T-helper 2 cell treated with Interferon-gamma antibody and Interleukin-4, amounts not matched to agents 100 ng/mL and 5 ng/mL, for 36 hours (primary cell): ENCODE data around the gene AXDND1. TPM values are rescaled to one million over a fixed set of nuclear protein-coding genes. Genes with fewer than 3 reads are reported as not detected.
"Not testable (repeated sequence)": the region's sequence is repeated elsewhere in the genome, so short reads cannot be mapped to it uniquely, and the experiment has no call there.

Experiments used
- intact Hi-C: fragments of 100-400 bp; cut with micrococcal nuclease; formaldehyde crosslinking; loops from one replicate; pipeline ENCODE4 v1.15.1; 2023
- total RNA-seq: library from RNA; stranded (reverse); gene quantifications from 2 replicates; pipeline ENCODE4 v1.2.3, GENCODE V29; 2022

AXDND1 gene
- total RNA-seq, 1 donor from 2014 or later, result not detected

DNA sequence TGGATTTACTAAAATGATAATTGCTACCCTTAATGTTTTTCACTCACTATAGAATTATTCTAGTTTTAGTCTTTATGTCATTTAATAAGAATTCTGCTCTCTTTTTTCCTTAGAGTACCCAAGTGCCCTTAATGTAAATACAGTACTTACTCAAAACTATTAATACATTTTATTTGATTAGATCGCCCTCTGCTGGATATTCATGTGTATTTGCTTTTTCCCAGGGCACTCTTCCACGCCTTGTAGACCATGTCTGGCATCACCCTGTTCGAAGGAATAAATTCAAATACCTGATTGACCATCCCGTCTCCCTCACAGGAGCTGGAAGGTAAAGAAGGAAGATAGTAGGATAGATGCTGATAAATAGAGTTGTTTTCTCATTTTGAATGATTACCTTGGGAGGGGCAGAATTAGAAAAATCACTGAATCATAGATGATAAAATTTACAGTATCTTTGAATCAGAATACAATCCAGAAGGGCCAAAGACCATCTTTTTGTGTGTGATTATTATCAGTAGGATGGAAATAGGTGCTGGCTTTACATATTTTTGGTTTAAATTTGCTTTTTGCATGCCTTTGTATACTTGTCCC is 4.1 kb downstream of the AXDND1 start:
- intact Hi-C loops, result loop anchor here (1.0 to 5.0 kb wide), 7 partner anchors 119 to 643 kb away; partner anchors contain the start of genes CEP350 and RALGPS2

DNA sequence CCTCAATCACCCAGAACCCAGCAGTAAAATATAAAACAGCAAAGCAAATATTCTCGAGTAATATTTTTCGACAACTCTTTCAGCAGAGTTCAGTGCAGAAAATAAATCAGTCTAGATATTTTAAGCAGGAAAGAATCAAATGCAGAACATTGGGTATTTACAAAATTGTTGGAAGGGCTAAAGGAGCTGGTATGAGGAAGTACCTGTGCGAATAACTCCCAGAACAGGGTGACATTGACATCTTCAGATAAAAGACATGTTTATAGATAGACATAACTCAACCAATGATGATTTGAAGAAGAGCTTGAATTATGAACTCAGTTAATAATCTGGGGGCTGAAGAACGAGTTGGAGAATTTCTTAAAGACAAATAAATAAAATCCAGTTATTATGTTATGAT is 6.4 kb downstream of the AXDND1 start:
- intact Hi-C loops, result no loop called here

DNA sequence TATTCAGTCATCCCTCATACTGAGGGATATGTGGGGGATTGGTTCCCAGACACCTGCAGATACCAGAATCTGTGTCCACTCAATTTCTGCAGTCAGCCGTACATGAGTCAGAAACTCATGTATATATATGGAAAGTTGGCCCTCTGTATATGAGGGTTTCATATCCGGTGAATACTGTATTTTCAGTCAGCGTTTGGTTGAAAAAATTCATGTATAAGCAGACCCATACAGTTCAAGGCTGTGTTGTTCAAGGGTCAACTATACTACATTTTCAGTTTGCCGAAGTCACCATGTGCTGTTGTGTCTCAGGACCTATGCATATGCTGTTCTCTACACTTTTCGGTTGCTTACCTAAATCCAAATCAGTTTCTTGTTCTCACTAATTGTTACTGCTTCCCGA is 10.5 kb downstream of the AXDND1 start:
- intact Hi-C loops, result no loop called here

DNA sequence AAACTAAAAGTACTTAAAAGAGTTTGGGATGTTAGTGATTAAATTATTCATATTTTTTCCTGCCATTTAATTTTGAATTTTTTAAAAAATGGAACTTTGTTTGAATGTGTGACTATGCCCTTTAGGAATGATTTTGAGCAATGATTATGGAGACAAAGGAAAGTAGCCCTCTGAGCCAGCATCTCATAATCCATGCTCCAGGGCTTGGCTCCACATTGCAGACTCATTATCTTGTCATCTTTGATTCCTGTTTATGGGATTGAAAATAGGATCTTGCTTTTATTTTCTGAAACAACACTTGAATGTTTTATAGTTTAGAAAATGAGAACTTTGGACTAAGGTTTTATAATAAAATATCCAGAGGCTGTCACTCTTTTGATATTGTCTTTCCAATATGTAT is 14.5 kb downstream of the AXDND1 start:
- intact Hi-C loops, result no loop called here

DNA sequence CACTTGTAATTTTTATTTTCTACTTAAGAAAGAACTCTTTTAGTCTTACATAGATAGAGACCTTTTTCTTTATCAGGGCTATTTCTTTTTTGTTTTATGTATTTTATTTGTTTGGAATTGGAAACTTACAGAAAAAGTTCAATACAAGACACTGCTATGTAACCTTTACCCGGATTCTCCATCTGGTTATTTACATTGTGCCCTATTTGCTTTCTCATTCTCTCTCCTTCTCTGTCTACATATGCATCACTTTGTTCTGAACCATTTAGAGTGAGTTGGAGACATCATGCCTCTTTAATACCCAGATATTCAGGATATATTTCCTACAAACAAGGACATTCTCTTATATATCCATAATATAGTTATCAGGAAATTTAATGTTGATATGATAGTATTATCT is 18.3 kb downstream of the AXDND1 start:
- intact Hi-C loops, result no loop called here

DNA sequence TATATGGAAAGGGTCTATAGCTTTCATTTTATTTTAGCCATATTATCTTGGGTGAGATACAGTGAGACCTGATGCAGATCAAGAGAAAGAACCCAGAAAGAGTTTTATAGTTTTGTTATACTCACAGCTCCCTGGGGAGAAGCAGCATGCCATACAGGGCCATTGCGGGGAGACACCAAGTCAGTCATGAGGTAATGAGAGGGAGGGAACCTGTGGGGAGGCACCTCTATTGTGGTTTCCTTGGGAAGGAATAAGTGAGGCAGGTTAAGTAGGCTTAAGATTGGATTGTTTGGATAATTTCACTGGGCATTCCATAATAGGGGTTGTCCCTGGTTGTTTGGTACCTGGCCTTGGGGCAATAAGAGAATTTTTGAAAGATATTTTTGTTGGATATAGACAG is 19.7 kb downstream of the AXDND1 start:
- intact Hi-C loops, result no loop called here

DNA sequence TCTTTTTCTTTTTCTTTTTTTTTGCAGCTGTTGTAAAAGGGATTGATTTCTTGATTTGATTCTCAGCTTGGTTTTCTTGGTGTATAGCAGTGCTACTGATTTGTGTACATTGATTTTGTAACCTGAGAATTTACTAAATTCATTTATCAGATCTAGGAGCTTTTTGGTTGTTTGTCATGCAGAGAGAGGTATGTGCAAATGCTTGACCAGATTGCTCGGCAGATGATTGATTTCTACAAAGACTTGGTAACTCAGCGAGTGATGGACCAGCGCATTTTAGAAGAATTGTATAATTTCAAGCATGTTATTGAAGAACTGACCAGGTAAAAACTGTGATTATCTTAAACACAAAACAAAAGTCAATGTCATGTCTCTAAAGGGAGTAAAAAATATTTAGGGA is 27.9 kb downstream of the AXDND1 start:
- intact Hi-C loops, result no loop called here

DNA sequence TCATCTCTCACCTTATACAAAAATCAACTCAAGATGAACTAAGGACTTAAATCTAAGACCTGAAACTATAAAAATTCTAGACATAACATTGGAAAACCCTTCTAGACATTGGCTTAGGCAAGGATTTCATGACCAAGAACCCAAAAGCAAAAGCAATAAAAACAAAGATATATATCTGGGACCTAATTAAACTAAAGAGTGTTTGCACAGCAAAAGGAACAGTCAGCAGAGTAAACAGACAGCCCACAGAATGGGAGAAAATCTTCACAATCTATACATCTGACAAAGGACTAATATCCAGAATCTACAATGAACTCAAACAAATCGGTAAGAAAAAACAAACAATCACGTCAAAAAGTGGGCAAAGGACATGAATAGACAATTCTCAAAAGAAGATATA is 33.6 kb downstream of the AXDND1 start:
- intact Hi-C loops, result not testable (repeated sequence)

DNA sequence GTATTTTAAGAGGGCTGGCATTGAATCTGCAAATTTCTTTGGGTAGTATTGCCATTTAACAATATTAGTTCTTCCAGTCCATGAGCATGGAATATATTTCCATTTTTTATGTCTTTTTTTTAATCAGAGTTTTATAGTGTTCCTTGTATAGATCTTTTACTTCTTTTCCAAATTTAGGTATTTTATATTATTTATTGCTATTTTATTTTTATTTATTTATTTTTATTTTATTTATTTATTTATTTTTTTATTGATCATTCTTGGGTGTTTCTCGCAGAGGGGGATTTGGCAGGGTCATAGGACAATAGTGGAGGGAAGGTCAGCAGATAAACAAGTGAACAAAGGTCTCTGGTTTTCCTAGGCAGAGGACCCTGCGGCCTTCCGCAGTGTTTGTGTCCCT is 52.0 kb downstream of the AXDND1 start:
- intact Hi-C loops, result not testable (repeated sequence)

DNA sequence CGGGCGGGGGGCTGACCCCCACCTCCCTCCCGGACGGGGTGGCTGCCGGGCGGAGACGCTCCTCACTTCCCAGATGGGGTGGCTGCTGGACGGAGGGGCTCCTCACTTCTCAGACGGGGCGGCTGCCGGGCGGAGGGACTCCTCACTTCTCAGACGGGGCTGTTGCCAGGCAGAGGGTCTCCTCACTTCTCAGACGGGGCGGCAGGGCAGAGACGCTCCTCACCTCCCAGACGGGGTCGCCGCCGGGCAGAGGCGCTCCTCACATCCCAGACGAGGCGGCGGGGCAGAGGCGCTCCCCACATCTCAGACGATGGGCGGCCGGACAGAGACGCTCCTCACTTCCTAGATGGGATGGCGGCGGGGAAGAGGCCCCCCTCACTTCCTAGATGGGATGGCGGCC is 52.9 kb downstream of the AXDND1 start:
- intact Hi-C loops, result not testable (repeated sequence)

DNA sequence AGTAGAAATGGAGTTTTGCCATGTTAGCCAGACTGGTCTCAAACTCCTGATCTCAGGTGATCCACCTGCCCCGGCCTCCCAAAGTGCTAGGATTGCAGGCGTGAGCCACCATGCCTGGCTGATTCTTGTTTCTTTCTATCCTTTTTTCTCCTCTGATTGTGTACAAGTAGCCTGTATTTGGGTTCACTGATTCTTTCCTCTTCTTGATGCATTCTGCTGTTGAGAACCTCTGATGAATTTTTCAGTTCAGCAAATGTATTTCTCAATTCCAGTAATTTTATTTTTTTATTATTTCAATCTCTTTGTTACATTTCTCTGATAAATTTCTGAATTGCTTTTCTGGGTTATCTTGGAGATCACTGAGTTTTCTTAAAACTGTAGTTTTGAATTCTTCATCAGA is 58.8 kb downstream of the AXDND1 start:
- intact Hi-C loops, result no loop called here

DNA sequence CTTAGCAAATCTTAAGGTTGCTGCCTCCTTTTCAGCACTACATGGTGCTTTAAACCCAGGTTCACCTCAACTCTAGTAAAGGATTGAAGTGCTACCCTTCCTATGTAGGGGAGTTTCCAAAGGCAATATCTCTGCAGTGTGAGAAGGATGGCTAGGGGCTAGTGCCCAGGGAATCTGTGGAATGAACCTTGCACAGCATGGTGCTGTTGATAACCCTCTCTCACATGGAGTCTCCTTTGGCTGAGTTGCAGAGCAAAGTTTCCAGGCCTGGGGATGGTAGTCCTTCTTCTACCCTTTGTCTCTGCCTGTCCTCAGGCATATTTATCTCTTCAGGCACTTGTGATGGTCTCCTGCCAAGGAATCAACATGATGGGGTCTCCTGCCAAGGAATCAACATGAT is 59.4 kb downstream of the AXDND1 start:
- intact Hi-C loops, result no loop called here

DNA sequence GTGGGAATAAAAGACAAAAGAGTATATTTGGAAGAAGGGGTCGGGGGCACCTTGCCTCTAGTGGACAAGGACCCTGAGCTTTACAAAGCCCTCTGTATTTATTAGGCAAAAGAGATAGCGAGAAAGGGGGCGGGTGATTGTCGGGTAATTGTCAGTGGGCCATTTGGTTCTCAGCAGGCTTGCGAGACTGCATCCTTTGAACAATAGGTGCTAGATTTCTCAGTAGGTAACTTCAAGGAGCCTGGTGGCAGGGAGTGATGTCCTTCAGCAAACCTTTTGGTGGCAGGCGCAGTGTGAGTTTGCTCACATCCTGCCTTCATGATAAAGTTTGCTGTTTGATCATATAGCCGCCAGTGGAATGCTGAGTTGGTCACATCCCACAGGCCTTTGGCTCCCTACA is 71.4 kb downstream of the AXDND1 start:
- intact Hi-C loops, result no loop called here

DNA sequence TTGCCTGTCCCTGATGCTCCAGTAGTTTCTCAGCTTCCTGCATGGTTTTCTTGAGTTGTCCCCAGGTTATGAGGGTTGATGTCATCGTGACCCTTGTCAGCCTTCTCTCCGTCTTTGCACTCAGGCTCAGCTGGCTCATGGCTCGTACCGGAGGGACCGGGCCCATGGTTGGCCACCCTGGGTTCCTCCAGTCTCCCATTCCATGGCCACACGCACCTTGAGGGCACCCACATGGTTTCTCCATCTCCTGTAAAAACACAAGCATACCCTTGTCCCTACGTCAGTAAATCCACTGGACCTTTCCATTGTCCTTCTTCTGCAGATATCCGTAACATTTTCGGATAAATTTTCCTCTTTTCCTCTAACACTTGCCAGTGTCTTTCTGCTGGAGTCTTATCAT is 73.9 kb downstream of the AXDND1 start:
- intact Hi-C loops, result not testable (repeated sequence)

DNA sequence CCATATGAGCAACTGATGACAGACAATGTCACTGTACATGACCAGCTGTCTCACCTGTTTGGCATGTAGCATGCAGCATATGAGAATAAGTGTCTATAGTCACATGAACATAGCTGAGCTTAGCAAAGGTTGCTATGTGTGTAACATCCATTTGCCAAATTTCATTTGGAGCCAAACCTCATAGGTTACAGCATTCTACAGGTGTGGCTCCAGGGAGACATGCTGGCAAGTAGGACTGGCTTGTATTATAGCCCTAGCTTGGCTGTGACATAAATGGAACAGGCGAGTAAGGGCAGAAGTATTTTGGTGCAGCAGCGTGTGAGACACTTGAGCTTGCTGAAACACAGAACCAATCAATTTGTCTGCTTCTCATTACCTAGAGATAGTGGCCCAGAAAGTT is 74.5 kb downstream of the AXDND1 start:
- intact Hi-C loops, result not testable (repeated sequence)

DNA sequence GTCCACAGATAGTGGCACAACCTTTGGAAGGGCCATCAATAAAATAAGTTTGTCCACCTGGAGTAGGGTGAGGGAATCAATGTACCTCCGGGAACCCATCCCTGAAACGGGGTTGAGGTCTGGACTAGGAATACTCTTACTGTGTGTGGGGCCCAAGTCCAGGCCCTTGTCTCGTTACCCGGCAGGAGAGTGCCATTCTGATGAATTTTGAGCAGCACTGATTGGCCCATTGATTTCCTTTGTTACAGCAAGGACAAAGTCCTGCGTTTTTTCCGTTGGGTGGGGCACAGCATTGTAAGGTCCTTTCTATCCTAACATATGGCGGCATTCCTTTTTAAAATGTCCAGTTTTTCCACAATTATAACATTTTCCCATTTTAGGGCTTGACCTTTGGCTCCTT is 75.2 kb downstream of the AXDND1 start:
- intact Hi-C loops, result no loop called here

DNA sequence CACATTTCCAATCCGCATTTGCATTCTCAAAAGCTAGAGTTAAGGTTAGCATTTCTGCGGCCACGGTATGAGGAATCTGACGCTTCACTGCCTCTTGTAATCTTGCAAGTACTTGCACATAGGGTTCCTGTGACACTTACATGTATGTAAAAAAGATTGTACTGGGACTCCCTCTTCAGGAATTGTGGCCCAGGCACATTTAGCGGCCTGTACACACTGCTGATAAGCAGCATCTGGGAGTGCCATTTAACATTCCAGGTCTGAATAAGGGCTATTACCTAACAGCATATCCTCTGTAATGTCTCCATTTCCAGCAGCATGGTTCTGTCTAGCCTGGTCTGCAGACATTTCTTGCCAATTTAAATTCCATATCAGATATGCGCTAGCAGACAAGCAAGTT is 75.7 kb downstream of the AXDND1 start:
- intact Hi-C loops, result no loop called here

DNA sequence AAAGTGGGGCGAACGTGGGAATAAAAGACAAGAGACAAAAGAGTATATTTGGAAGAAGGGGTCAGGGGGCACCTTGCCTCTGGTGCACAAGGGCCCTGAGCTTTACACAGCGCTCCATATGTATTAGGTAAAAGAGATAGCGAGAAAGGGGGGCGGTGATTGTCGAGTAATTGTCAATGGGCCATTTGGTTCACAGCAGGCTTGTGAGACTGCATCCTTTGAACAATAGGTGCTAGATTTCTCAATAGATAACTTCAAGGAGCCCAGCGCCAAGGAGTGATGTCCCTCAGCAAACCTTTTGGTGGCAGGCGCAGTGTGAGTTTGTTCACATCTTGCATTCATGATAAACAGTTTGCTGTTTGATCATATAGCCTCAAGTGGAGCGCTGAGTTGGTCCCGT is 77.1 kb downstream of the AXDND1 start:
- intact Hi-C loops, result not testable (repeated sequence)

DNA sequence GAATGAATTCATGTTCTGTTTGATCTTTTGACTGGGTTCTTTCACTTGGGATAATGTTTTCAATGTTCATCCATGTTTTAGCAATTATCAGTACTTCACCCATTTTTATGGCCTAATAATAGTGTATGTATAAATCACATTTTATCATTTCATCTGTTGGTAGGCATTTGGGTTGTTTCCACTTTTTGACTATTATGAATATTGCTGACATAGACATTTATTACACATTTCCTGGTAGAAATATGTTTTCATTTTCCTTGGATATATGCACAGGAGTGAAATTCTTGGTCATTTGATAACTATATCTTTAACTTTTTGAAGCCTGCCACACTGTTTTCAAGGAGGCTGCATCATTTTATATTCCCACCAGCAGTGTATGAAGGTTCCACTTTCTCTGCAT is 79.8 kb downstream of the AXDND1 start:
- intact Hi-C loops, result no loop called here

DNA sequence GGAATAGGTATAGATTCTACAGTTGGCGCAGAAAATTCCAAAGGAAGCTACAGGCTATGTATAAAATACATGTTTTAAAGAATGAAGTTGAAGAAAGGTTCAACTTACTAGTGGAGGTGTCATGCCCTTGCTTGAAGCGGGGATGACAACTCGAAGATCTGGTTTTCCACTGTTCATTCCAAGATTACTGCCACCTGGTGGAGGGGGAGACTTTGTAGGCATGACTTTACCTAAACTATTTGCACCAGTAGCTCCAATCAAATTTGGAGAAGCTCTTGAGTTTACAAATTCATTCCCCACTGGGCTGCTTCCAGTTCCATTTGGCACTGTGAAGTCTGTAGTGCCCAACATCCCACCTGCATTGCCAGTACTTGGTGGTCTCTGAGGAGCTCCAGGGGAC is 81.7 kb downstream of the AXDND1 start:
- intact Hi-C loops, result no loop called here

DNA sequence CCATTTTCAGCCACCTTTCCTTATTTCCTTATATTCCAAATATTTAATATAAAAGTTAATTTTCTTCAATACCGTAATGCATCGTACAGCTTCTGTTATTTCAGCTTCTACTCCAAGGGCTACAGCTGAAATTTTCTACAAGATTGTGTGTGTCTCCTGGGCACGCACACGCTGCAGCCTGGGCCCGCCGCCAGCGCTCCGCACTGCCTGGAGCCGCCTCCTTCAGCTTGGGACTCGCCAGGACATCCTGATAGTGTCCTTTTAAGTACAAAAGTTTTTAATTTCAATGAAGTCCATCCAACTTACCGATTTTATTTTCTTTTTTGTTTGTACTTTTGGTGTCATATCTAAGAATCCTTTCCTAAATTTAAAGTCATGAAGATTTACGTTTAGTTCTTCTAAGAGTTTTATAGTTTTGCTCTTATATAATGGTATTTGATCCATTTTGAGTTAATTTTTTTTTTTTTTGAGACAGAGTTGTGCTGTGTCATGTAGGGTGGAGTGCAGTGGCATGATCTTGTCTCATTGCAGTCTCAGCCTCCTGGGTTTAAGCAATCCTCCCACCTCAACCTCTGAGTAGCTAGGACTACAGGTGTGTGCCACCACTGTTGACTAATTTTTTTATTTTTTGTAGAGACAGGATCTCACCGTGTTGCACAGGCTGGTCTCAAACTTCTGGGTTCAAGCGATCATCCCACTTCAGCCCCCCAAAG is 82.8 kb downstream of the AXDND1 start:
- intact Hi-C loops, result no loop called here

DNA sequence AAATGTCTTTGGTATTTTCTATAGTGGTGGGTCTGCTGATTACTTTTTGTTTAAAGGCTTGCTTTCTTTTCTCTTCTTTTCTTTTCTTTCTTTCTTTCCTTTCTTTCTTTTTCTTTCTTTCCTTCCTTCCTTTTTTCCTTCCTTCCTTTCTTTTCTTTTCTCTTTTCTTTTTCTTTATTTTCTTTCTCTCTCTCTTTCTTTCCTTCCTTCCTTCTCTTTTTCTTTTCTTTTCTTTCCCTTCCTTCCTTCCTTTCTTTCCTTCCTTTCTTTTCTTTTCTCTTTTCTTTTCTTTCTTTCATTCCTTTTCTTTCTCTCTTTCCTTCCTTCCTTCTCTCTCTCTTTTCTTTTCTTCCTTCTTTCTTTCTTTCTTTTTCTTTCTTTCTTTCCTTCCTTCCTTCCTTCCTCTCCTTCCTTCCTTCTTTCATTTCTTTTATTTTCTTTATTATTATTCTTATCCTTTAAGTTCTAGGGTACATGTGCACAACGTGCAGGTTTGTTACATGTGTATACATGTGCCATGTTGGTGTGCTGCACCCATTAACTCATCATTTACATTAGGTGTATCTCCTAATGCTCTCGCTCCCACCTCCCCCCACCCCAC is 93.9 kb downstream of the AXDND1 start:
- intact Hi-C loops, result not testable (repeated sequence)

DNA sequence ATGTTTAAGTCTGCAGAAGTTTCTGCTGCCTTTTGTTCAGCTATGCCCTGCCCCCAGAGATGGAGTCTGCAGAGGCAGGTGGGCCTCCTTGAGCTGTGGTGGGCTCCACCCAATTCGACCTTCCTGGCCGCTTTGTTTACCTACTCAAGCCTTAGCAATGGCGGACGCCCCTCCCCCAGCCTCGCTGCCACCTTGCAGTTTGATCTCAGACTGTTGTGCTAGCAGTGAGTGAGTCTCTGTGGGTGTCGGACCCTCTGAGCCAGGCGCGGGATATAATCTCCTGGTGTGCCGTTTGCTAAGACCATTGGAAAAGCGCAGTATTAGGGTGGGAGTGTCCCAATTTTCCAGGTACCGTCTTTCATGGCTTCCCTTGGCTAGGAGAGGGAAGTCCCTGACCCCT is 99.9 kb downstream of the AXDND1 start:
- intact Hi-C loops, result not testable (repeated sequence)
